Measurements from ENCODE around the gene TPSG1.

The TPSG1 gene

DNA sequence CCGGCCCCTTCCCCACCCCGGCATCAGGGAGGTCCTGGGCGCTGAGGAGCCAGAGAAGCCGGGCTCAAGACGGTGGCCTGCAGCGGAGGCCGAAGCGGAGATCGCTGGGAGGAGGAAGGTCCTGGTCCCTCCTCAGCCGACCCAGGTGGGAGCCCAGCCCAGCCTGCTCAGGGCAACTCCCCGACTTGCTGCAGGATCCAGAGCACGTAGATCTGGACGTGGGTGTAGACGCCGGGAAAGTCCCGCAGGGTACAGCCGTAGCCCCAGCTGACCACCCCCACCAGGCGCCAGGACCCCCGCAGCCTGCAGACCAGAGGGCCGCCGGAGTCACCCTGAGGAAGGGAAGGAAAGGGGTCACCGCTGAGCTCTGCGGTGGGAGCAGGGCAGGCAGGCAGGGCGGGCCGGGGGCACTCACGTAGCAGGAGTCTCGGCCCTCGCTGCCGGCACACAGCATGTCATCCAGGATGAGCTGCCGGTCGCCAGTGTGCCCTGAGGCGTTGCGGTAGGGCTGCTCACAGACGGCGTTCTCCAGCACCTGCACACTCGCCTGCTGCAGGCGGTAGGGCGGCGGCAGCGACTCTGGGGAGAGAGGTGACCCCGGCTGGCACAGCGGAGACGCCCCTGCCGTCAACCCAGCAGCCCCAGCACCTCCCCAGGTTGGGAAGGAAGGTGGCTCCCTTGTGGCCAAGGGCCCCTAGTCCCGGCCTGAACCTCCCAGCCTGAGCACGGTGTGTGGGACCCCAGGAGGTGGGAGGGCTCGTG lies 36.2 kb upstream of the TPSG1 start:
- Histone ChIP-seq H3K9me2 (replicated peaks; ENCODE audit: low read depth, low read length) (no peaks in the 10 kb centered on the region), H3K9me3 (ENCODE audit: insufficient read depth, low read depth, low read length) (no peaks in the 10 kb centered on the region), H2AFZ (ENCODE audit: low read length) (no peak overlapping the region), H3F3A (ENCODE audit: low read depth) (no peaks in the 10 kb centered on the region), H4K20me1 (ENCODE audit: insufficient read depth, low read length, poor library complexity, severe bottlenecking) (no peaks in the 10 kb centered on the region), H3K36me3 (ENCODE audit: insufficient read depth, low read length) (no peaks in the 10 kb centered on the region), H3K79me2 (ENCODE audit: insufficient read depth, low read length) (no peaks in the 10 kb centered on the region), H3K27me3 (ENCODE audit: insufficient read depth, low read length, poor library complexity, severe bottlenecking) (no peaks in the 10 kb centered on the region), H3K4me1 (ENCODE audit: insufficient read depth, low read length, poor library complexity, severe bottlenecking) (no peaks in the 10 kb centered on the region), H3K9ac (ENCODE audit: low read depth, low read length, poor library complexity, severe bottlenecking) (no peak overlapping the region), H3K4me3 (ENCODE audit: low read length, poor library complexity, severe bottlenecking) (no peak overlapping the region), H3K4me2 (ENCODE audit: low read depth, low read length, poor library complexity, severe bottlenecking) (no peak overlapping the region)
- no peak for TF ChIP-seq EZH2phosphoT487 (IDR thresholded peaks at IDR 0.05; ENCODE audit: borderline replicate concordance)
- TF ChIP-seq, protein P1, sequence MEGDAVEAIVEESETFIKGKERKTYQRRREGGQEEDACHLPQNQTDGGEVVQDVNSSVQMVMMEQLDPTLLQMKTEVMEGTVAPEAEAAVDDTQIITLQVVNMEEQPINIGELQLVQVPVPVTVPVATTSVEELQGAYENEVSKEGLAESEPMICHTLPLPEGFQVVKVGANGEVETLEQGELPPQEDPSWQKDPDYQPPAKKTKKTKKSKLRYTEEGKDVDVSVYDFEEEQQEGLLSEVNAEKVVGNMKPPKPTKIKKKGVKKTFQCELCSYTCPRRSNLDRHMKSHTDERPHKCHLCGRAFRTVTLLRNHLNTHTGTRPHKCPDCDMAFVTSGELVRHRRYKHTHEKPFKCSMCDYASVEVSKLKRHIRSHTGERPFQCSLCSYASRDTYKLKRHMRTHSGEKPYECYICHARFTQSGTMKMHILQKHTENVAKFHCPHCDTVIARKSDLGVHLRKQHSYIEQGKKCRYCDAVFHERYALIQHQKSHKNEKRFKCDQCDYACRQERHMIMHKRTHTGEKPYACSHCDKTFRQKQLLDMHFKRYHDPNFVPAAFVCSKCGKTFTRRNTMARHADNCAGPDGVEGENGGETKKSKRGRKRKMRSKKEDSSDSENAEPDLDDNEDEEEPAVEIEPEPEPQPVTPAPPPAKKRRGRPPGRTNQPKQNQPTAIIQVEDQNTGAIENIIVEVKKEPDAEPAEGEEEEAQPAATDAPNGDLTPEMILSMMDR (conservative IDR thresholded peaks at IDR 0.05; ENCODE audit: low read length): no peak

DNA sequence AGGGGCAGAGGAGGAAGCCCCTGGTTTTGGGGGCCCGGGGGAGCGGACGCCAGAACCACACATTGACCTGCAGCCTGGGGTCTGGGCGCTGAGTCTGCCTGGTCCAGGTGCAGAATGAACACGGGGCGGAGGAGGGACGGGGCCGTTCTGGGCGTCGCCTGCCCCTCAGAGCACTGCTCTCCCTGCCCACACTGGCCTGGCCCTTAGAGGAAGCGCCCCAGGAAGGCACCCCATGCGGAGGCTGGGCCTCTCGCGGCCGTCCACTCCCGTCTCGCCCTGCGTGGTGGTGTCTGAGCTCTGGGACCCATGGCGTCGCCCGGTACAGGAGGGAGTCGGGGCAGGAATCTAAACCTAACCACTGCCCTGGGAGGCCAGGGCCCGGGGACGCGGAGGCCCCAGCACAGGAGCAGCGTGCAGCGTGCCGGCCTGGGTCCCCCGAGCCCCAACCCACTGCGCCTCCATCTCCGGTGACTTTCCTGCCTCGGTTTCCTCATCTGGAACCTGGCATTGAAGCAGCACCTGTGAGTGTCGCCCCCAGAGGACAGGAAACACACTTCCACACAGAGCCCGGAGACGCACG lies 35.1 kb upstream of the TPSG1 start:
- Histone ChIP-seq H3K4me1 (ENCODE audit: insufficient read depth, low read length, poor library complexity, severe bottlenecking) (no peaks in the 10 kb centered on the region), H3K4me2 (ENCODE audit: low read depth, low read length, poor library complexity, severe bottlenecking) (no peak overlapping the region), H3K36me3 (ENCODE audit: insufficient read depth, low read length) (no peaks in the 10 kb centered on the region), H3K9me2 (replicated peaks; ENCODE audit: low read depth, low read length) (no peaks in the 10 kb centered on the region), H3K27me3 (ENCODE audit: insufficient read depth, low read length, poor library complexity, severe bottlenecking) (no peaks in the 10 kb centered on the region), H2AFZ (ENCODE audit: low read length) (no peak overlapping the region), H4K20me1 (ENCODE audit: insufficient read depth, low read length, poor library complexity, severe bottlenecking) (no peaks in the 10 kb centered on the region), H3K9ac (ENCODE audit: low read depth, low read length, poor library complexity, severe bottlenecking) (no peak overlapping the region), H3K9me3 (ENCODE audit: insufficient read depth, low read depth, low read length) (no peaks in the 10 kb centered on the region), H3K79me2 (ENCODE audit: insufficient read depth, low read length) (no peaks in the 10 kb centered on the region), H3K4me3 (ENCODE audit: low read length, poor library complexity, severe bottlenecking) (no peak overlapping the region), H3F3A (ENCODE audit: low read depth) (no peaks in the 10 kb centered on the region)
- no peak for TF ChIP-seq EZH2phosphoT487 (IDR thresholded peaks at IDR 0.05; ENCODE audit: borderline replicate concordance)
- TF ChIP-seq, protein P1 (conservative IDR thresholded peaks at IDR 0.05; ENCODE audit: low read length): no peak

DNA sequence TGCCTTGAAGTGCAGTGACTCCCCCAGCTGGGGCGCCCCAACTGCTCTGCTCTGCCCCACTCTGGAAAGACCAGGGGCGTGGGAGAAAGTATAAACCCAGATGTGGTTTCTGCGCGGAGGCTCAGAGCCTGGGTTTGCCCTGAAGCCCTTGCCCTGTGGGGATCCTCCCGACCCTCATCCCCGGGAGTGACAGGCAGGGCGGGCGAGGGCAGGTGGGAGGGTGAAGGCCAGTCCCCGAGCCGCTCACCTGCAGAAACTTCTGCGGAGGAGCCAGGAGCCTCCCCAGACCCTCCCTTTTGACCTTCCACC lies 34.6 kb upstream of the TPSG1 start:
- Histone ChIP-seq H3K4me1 (ENCODE audit: insufficient read depth, low read length, poor library complexity, severe bottlenecking) (no peaks in the 10 kb centered on the region), H3K4me2 (ENCODE audit: low read depth, low read length, poor library complexity, severe bottlenecking) (no peak overlapping the region), H3K79me2 (ENCODE audit: insufficient read depth, low read length) (no peaks in the 10 kb centered on the region), H4K20me1 (ENCODE audit: insufficient read depth, low read length, poor library complexity, severe bottlenecking) (no peaks in the 10 kb centered on the region), H3K9ac (ENCODE audit: low read depth, low read length, poor library complexity, severe bottlenecking) (no peak overlapping the region), H3F3A (ENCODE audit: low read depth) (no peaks in the 10 kb centered on the region), H3K36me3 (ENCODE audit: insufficient read depth, low read length) (no peaks in the 10 kb centered on the region), H2AFZ (ENCODE audit: low read length) (no peak overlapping the region), H3K27me3 (ENCODE audit: insufficient read depth, low read length, poor library complexity, severe bottlenecking) (no peaks in the 10 kb centered on the region), H3K9me3 (ENCODE audit: insufficient read depth, low read depth, low read length) (no peaks in the 10 kb centered on the region), H3K4me3 (ENCODE audit: low read length, poor library complexity, severe bottlenecking) (no peak overlapping the region), H3K9me2 (replicated peaks; ENCODE audit: low read depth, low read length) (no peaks in the 10 kb centered on the region)
- no peak for TF ChIP-seq EZH2phosphoT487 (IDR thresholded peaks at IDR 0.05; ENCODE audit: borderline replicate concordance)
- TF ChIP-seq, protein P1 (conservative IDR thresholded peaks at IDR 0.05; ENCODE audit: low read length): no peak

Data from Loucy (cell line).